HepG2 (cell line): ENCODE measurements around the gene IRAK2. TPM values are rescaled to one million over a fixed set of nuclear protein-coding genes. Genes with fewer than 3 reads are reported as not detected.

Experiments used
- ATM ChIP-seq: fragments of 450-650 bp; IDR thresholded peaks from 2 replicates; pipeline ENCODE4 v1.7.1; 2017; ENCODE audit warnings: mild to moderate bottlenecking, borderline replicate concordance
- CEBPB ChIP-seq: IDR thresholded peaks from 2 replicates; pipeline ENCODE4 v1.6.1; 2011; ENCODE audit warnings: low read depth, low read length, improper control_type of control experiment, borderline replicate concordance
- CENPBD1 ChIP-seq: sonication (generic); formaldehyde crosslinking; IDR thresholded peaks from 2 replicates; pipeline ENCODE4 v1.8.0; 2022; ENCODE audit warnings: missing genetic modification reagents, low read depth, mild to moderate bottlenecking, borderline replicate concordance
- HMG20B ChIP-seq: conservative IDR thresholded peaks from 2 replicates; pipeline ENCODE4 v1.6.1; 2016; ENCODE audit warnings: missing genetic modification reagents, missing compliant biosample characterization
- HNF4A ChIP-seq: sonication (generic); formaldehyde crosslinking; IDR thresholded peaks from 2 replicates; pipeline ENCODE4 v1.4.0; 2020; ENCODE audit warnings: missing genetic modification reagents
- KAT7 ChIP-seq: IDR thresholded peaks from 2 replicates; pipeline ENCODE4 v1.6.1; 2018; ENCODE audit warnings: borderline replicate concordance, missing compliant biosample characterization
- KLF11 ChIP-seq: IDR thresholded peaks from 2 replicates; pipeline ENCODE4 v1.6.1; 2016; ENCODE audit warnings: missing compliant biosample characterization
- KLF13 ChIP-seq: sonication (generic); formaldehyde crosslinking; IDR thresholded peaks from 2 replicates; pipeline ENCODE4 v1.4.0; 2020; ENCODE audit warnings: mild to moderate bottlenecking, missing genetic modification reagents
- MAF1 ChIP-seq: sonication (generic); formaldehyde crosslinking; IDR thresholded peaks from 2 replicates; pipeline ENCODE4 v1.5.0; 2020; ENCODE audit warnings: missing genetic modification reagents, borderline replicate concordance
- MBD4 ChIP-seq: IDR thresholded peaks from 2 replicates; pipeline ENCODE4 v1.6.1; 2012; ENCODE audit warnings: low read length, inconsistent platforms, borderline replicate concordance
- MIER2 ChIP-seq: IDR thresholded peaks from 2 replicates; pipeline ENCODE4 v1.6.1; 2016; ENCODE audit warnings: missing biosample characterization, missing genetic modification reagents
- NR2C2 ChIP-seq: sonication (generic); formaldehyde crosslinking; IDR thresholded peaks from 2 replicates; pipeline ENCODE4 v1.4.0; 2020; ENCODE audit warnings: missing genetic modification reagents, mild to moderate bottlenecking, moderate library complexity, borderline replicate concordance
- PAWR ChIP-seq: sonication (generic); formaldehyde crosslinking; IDR thresholded peaks from 2 replicates; pipeline ENCODE4 v1.4.0; 2020; ENCODE audit warnings: missing genetic modification reagents, mild to moderate bottlenecking, borderline replicate concordance
- TAF15 ChIP-seq: fragments of 200-400 bp; formaldehyde crosslinking; IDR thresholded peaks from one replicate; pipeline ENCODE4 v1.6.1; 2018; ENCODE audit warnings: mild to moderate bottlenecking, low read depth, low read length; ENCODE audit not compliant: poor library complexity, severe bottlenecking
- THAP9 ChIP-seq: sonication (generic); formaldehyde crosslinking; IDR thresholded peaks from 2 replicates; pipeline ENCODE4; 2020; ENCODE audit warnings: missing genetic modification reagents, mild to moderate bottlenecking, borderline replicate concordance
- ZNF12 ChIP-seq: sonication (generic); formaldehyde crosslinking; IDR thresholded peaks from 2 replicates; pipeline ENCODE4 v1.5.0; 2020; ENCODE audit warnings: missing genetic modification reagents
- ZNF557 ChIP-seq: sonication (generic); formaldehyde crosslinking; IDR thresholded peaks from 2 replicates; pipeline ENCODE4 v1.4.0; 2020; ENCODE audit warnings: missing genetic modification reagents
- ZNF646 ChIP-seq: sonication (generic); formaldehyde crosslinking; IDR thresholded peaks from 2 replicates; pipeline ENCODE4 v1.9.0; 2021; ENCODE audit warnings: mild to moderate bottlenecking, missing genetic modification reagents
- polyA plus RNA-seq, 8 experiments: library from polyadenylated mRNA; depleted of rRNA in 3 of 8; stranded (reverse) in 7 of 8; unstranded in 1 of 8; fragments of >200 nt; fragmentation: Illumina TruSeq in 4 of 8; extraction: Trizol in 4 of 8; gene quantifications; 2 replicates each; pipeline versions ENCODE4 v1.2.1 to v1.2.3, GENCODE V29; 2011 to 2016; ENCODE audit warnings: low read depth in 4 of 8, missing spikeins in 1 of 8, mixed read lengths in 1 of 8; ENCODE audit not compliant: insufficient read depth in 1 of 8
- total RNA-seq, 5 experiments: library from RNA; depleted of rRNA; stranded (reverse); fragments of >200 nt; fragmentation: Illumina TruSeq; extraction: Trizol; gene quantifications; 2 replicates each; pipeline ENCODE4 v1.2.3, GENCODE V29; 2016; ENCODE audit warnings: low read depth in 1 of 5

Gene IRAK2
- total and polyA plus RNA-seq, 2 of the 13 experiments (the other 11 are each of a cell fraction or from before 2014, with no cell fraction given), result 13.1 to 23.3 TPM

- TF ChIP-seq ZNF557 (CRISPR knock-in tag) (no peak), ZNF12 (CRISPR knock-in tag) (no peak), KAT7 (CRISPR knock-in tag) (no peak; the same call in 1 of the 2 replicates), NR2C2 (0 out of 2 replicates have a peak, but pooled peaks have one; percentile 34), KLF11 (CRISPR knock-in tag) (no peak), MIER2 (CRISPR knock-in tag) (no peak), THAP9 (CRISPR knock-in tag) (no peak), HNF4A (no peak), MAF1 (CRISPR knock-in tag) (no peak), CENPBD1 (no peak), MBD4 (no peak), CEBPB (peak; percentile 83; the same call in 1 of the 2 replicates), KLF13 (CRISPR knock-in tag) (no peak), PAWR (CRISPR knock-in tag) (no peak), HMG20B (CRISPR knock-in tag) (no peak), ATM (no peak), ZNF646 (CRISPR knock-in tag) (no peak), TAF15 (no peak)
Observed at GRCh38 chr3:10142707-10143560, 21.8 kb upstream of the IRAK2 start (continued).
